C4-2B (cell line): ENCODE results near the gene PSEN1.

Source experiments
- CTCF ChIP-seq: fragments of 450-650 bp; conservative IDR thresholded peaks from 2 replicates; pipeline ENCODE4 v1.5.1; 2017; ENCODE audit warnings: mild to moderate bottlenecking
- ZFX ChIP-seq: fragments of 450-650 bp; IDR thresholded peaks from 2 replicates; pipeline ENCODE4 v1.6.1; 2017

GRCh38 chr14:73232984-73233383 is 96.7 kb downstream of the PSEN1 start:
- TF ChIP-seq CTCF (no peak), ZFX (no peak)
